H1 (cell line): Measurements from ENCODE around the gene LCNL1. TPM values are rescaled to one million over a fixed set of nuclear protein-coding genes. Genes with fewer than 3 reads are reported as not detected.

Experiments used
- CHD2 ChIP-seq: IDR thresholded peaks from 2 replicates; pipeline ENCODE4 v1.6.1; 2012; ENCODE audit warnings: low read length, improper control_type of control experiment
- CHD7 ChIP-seq: fragments of 300-600 bp; sonication (generic); IDR thresholded peaks from 2 replicates; pipeline ENCODE4 v1.7.1; 2012; ENCODE audit warnings: low read length, moderate library complexity, mild to moderate bottlenecking, inconsistent platforms; ENCODE audit not compliant: insufficient replicate concordance
- CREB1 ChIP-seq: IDR thresholded peaks from 2 replicates; pipeline ENCODE4 v1.6.1; 2012; ENCODE audit warnings: inconsistent platforms
- E2F6 ChIP-seq: IDR thresholded peaks from 2 replicates; pipeline ENCODE4 v1.6.1; 2012; ENCODE audit warnings: inconsistent platforms
- JUND ChIP-seq: IDR thresholded peaks from 2 replicates; pipeline ENCODE4 v1.6.1; 2011; ENCODE audit warnings: mild to moderate bottlenecking, improper control_type of control experiment, low read length
- KDM5A ChIP-seq: fragments of 200-600 bp; IDR thresholded peaks from 2 replicates; pipeline ENCODE4 v1.7.1; 2012; ENCODE audit warnings: mild to moderate bottlenecking, low read length, inconsistent platforms, mixed read lengths
- RNF2 ChIP-seq: fragments of 200-900, 300-1000 bp; sonication (generic); IDR thresholded peaks from 2 replicates; pipeline ENCODE4 v1.7.1; 2016; ENCODE audit warnings: borderline replicate concordance, low read depth, mild to moderate bottlenecking, antibody characterized with exemption, low read length; ENCODE audit not compliant: poor library complexity, severe bottlenecking; ENCODE audit errors: missing control alignments
- SP1 ChIP-seq: IDR thresholded peaks from 2 replicates; pipeline ENCODE4 v1.6.1; 2011; ENCODE audit warnings: low read depth, low read length
- SUZ12 ChIP-seq: fragments of 200-600 bp; sonication (generic); IDR thresholded peaks from 2 replicates; pipeline ENCODE4 v1.6.1; 2012; ENCODE audit warnings: mild to moderate bottlenecking, inconsistent platforms, low read length, moderate library complexity, mixed read lengths
- polyA plus RNA-seq, 7 experiments: library from polyadenylated mRNA; depleted of rRNA in 3 of 7; stranded (reverse) in 5 of 7; unstranded in 2 of 7; fragments of >200 nt in 5 of 7; fragments of 200-250 nt in 2 of 7; gene quantifications; 1 replicate in 5 of 7; 2 replicates in 1 of 7; 4 replicates in 1 of 7; pipeline versions ENCODE4 v1.2.1 to v1.2.3, GENCODE V29; 2011 to 2013; ENCODE audit warnings: missing spikeins in 2 of 7, mixed read lengths in 2 of 7
- total RNA-seq: library from RNA; stranded (reverse); fragmentation: NEBNext Ultra II Directional; extraction: Animal tissue kit (Norgen Biotek cat#: 25700); gene quantifications from 2 replicates; pipeline ENCODE4 v1.2.1, GENCODE V29; 2021

The LCNL1 gene
- total and polyA plus RNA-seq, 2 of the 8 experiments (the other 6 are each of a cell fraction or from before 2014, with no cell fraction given), result 0.11 TPM; not detected in 1

- no peak for TF ChIP-seq CHD7
- 0 out of 2 replicates have a peak, but pooled peaks have one; percentile 10 for TF ChIP-seq CREB1
- TF ChIP-seq E2F6, result peak; percentile 89
- TF ChIP-seq CHD2, result no peak
- TF ChIP-seq SUZ12, result no peak
- TF ChIP-seq RNF2, result no peak
- 0 out of 2 replicates have a peak, but pooled peaks have one; percentile 6 for TF ChIP-seq SP1
- no peak for TF ChIP-seq JUND
- no peak for TF ChIP-seq KDM5A
Measured at GRCh38 chr9:136991993-136992818, 9.4 kb downstream of the LCNL1 start, which contains the start of gene PAXX (continued).
